Mesodermal cell (in vitro differentiated cells): ENCODE data around the gene SPATA46.
"Not testable (repeated sequence)": the region's sequence is repeated elsewhere in the genome, so short reads cannot be mapped to it uniquely, and the experiment has no call there.

Source experiments
- H3K27ac ChIP-seq: 2 replicates; pipeline ENCODE4 v1.7.0; 2013; ENCODE audit warnings: mild to moderate bottlenecking, low read depth, low read length, moderate library complexity; ENCODE audit not compliant: severe bottlenecking
- H3K36me3 ChIP-seq: 2 replicates; pipeline ENCODE4 v1.7.1; 2013; ENCODE audit warnings: mild to moderate bottlenecking, low read length, moderate library complexity; ENCODE audit not compliant: control insufficient read depth, insufficient read depth
- H3K4me1 ChIP-seq: one replicate; pipeline ENCODE4 v1.7.1; 2013; ENCODE audit warnings: mild to moderate bottlenecking, low read length; ENCODE audit not compliant: insufficient read depth, control insufficient read depth, poor library complexity, severe bottlenecking
- H3K4me3 ChIP-seq: 2 replicates; pipeline ENCODE4 v1.7.0; 2013; ENCODE audit warnings: low read length, control low read depth, mild to moderate bottlenecking; ENCODE audit not compliant: insufficient read depth, poor library complexity, severe bottlenecking; ENCODE audit errors: extremely low read depth
- H3K9me3 ChIP-seq: 2 replicates; pipeline ENCODE4 v1.7.1; 2013; ENCODE audit warnings: mild to moderate bottlenecking, low read length, moderate library complexity; ENCODE audit not compliant: control insufficient read depth
- WGBS, 2 experiments: methylation state at CpG; one replicate each; pipeline ENCODE4 v1.1.5; 2013; ENCODE audit warnings: missing lambda C conversion rate in 2 of 2; ENCODE audit not compliant: insufficient coverage in 2 of 2; 5-methylcytosine and 5-hydroxymethylcytosine counted together

Gene SPATA46

GRCh38 chr1:162353078-162353477 is 23.6 kb downstream of the SPATA46 start:
- peaks cover 7% of the 10 kb centered on the region for H3K36me3 ChIP-seq
- WGBS, 2 experiments, result 74 to 78% methylated on average over 4 of the region's 9 CpGs
- no peak overlapping the region for H3K27ac ChIP-seq
- H3K4me1 ChIP-seq, result peaks cover 50% of the 10 kb centered on the region
- H3K9me3 ChIP-seq, result no peaks in the 10 kb centered on the region
- H3K4me3 ChIP-seq, result no peak overlapping the region

DNA sequence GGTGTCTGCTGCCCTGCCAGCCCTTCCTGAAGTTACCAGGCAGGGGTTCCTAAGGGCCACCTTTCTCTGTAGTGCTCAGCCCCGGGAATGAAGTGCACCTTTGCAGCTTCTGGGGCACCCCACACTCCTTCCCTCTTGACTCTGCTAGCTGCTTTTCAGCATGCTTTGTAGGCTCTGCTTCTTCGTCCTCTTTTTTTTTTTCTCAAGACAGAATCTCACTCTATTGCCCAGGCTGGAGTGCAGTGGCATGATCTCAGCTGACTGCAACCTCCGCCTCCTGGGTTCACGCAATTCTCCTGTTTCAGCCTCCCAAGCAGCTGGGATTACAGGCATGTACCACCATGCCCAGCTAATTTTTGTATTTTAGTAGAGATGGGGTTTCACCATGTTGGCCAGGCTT is 24.8 kb downstream of the SPATA46 start:
- peaks cover 59% of the 10 kb centered on the region for H3K4me1 ChIP-seq
- 81 to 92% methylated on average over 1 to 2 of the region's 4 CpGs for WGBS, 2 experiments
- H3K9me3 ChIP-seq, H3K27ac ChIP-seq, H3K4me3 ChIP-seq, H3K36me3 ChIP-seq: not testable (repeated sequence)

- Histone ChIP-seq H3K9me3 (no peaks in the 10 kb centered on the region), H3K4me3 (no peak overlapping the region), H3K27ac (no peak overlapping the region), H3K36me3 (no peaks in the 10 kb centered on the region), H3K4me1 (peaks cover 59% of the 10 kb centered on the region)
- 82 to 93% methylated on average over 6 of the region's 6 CpGs for WGBS, 2 experiments
These were observed 25.3 kb downstream of the SPATA46 start for GRCh38 chr1:162351246-162351842.

- Histone ChIP-seq H3K4me1 (peaks cover 59% of the 10 kb centered on the region), H3K9me3 (no peaks in the 10 kb centered on the region), H3K27ac (peak overlapping the region; percentile 93), H3K36me3 (no peaks in the 10 kb centered on the region), H3K4me3 (no peak overlapping the region)
- WGBS, 2 experiments, result 66 to 71% methylated on average over 7 to 9 of the region's 11 CpGs
These were observed 26.9 kb downstream of the SPATA46 start for GRCh38 chr1:162349635-162350330.

- 0% methylated on average over 1 of the region's 3 CpGs; no CpG with 5 or more reads in 1 of the 2 experiments for WGBS, 2 experiments
- H3K9me3 ChIP-seq, result no peaks in the 10 kb centered on the region
- H3K36me3 ChIP-seq, result no peaks in the 10 kb centered on the region
- no peak overlapping the region for H3K4me3 ChIP-seq
- no peak overlapping the region for H3K27ac ChIP-seq
- H3K4me1 ChIP-seq, result peaks cover 37% of the 10 kb centered on the region
These were observed 29.4 kb downstream of the SPATA46 start for GRCh38 chr1:162347281-162347680.

DNA sequence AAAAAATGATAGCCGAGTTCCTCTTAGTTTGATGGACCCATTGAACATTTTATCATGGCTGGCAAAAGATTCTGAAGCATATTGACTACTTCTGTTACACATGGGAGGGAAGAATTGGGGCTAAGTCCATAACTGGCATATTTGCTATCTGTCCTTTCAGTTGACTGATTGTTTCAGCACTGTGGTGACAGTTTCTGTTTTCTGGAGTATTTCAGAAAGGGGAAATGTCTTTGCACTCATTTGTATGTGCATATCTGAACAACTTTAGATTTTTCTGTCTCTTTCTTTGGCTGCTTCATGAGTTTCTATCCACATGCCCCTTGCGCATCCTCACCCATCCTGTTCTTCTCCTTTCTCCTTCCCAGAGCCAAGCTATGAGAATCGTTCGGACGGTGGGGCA is 33.2 kb downstream of the SPATA46 start:
- Histone ChIP-seq H3K9me3 (no peaks in the 10 kb centered on the region), H3K4me1 (peaks cover 9% of the 10 kb centered on the region), H3K27ac (no peak overlapping the region), H3K4me3 (no peak overlapping the region), H3K36me3 (no peaks in the 10 kb centered on the region)
- WGBS, 2 experiments, result 84 to 100% methylated on average over 3 of the region's 5 CpGs

DNA sequence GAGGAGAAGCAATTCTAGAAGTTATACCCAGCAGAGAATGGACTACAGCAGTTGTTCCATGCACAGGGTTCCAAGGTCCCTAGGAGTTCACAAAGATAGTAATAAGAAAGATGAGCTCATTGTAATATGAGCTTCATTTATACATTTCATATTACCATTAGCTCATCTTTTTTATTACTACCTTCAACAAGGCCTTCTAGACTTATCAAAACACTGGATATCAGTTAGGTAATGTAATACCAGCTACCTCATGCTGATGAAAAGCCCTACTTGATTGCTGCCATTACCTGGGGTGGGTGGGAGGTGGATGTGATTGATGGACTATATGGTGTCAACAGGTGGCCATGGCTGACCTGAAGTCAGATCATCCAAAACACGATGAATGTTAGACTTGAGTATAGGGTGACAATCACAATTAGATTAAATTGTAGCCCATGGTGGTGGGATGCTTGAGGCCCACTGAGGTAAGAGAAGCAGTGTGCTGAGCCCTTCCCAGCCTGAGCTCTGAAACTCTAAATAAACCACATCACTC is 34.1 kb downstream of the SPATA46 start:
- WGBS, 2 experiments, result no CpG with 5 or more reads among the region's 1 CpG
- no peaks in the 10 kb centered on the region for H3K9me3 ChIP-seq

GRCh38 chr1:162336621-162337285 is 39.9 kb downstream of the SPATA46 start:
- Histone ChIP-seq H3K4me1 (no peaks in the 10 kb centered on the region), H3K36me3 (no peaks in the 10 kb centered on the region), H3K27ac (no peak overlapping the region), H3K4me3 (no peak overlapping the region), H3K9me3 (no peaks in the 10 kb centered on the region)
- 80 to 89% methylated on average over 2 of the region's 7 CpGs for WGBS, 2 experiments

More for the DNA sequence above, 34.1 kb downstream of the SPATA46 start:
- Histone ChIP-seq H3K4me3 (no peak overlapping the region), H3K36me3 (no peaks in the 10 kb centered on the region), H3K27ac (no peak overlapping the region), H3K4me1 (peaks cover 4% of the 10 kb centered on the region)

GRCh38 chr1:162335126-162335525 is 41.5 kb downstream of the SPATA46 start:
- H3K27ac ChIP-seq, result no peak overlapping the region
- no peaks in the 10 kb centered on the region for H3K4me1 ChIP-seq
- H3K4me3 ChIP-seq, result no peak overlapping the region
- WGBS, 2 experiments, result 93 to 96% methylated on average over 3 to 4 of the region's 5 CpGs
- H3K36me3 ChIP-seq, result no peaks in the 10 kb centered on the region
- H3K9me3 ChIP-seq, result no peaks in the 10 kb centered on the region

GRCh38 chr1:162333991-162334390 is 42.7 kb downstream of the SPATA46 start:
- H3K4me3 ChIP-seq, result no peak overlapping the region
- H3K9me3 ChIP-seq, result no peaks in the 10 kb centered on the region
- H3K36me3 ChIP-seq, result no peaks in the 10 kb centered on the region
- no peak overlapping the region for H3K27ac ChIP-seq
- H3K4me1 ChIP-seq, result no peaks in the 10 kb centered on the region
